Measurements from ENCODE around the gene ABCB9.
A peak's percentile ranks its signal among the peaks of the same experiment; 100 is the strongest.

The ABCB9 gene

DNA sequence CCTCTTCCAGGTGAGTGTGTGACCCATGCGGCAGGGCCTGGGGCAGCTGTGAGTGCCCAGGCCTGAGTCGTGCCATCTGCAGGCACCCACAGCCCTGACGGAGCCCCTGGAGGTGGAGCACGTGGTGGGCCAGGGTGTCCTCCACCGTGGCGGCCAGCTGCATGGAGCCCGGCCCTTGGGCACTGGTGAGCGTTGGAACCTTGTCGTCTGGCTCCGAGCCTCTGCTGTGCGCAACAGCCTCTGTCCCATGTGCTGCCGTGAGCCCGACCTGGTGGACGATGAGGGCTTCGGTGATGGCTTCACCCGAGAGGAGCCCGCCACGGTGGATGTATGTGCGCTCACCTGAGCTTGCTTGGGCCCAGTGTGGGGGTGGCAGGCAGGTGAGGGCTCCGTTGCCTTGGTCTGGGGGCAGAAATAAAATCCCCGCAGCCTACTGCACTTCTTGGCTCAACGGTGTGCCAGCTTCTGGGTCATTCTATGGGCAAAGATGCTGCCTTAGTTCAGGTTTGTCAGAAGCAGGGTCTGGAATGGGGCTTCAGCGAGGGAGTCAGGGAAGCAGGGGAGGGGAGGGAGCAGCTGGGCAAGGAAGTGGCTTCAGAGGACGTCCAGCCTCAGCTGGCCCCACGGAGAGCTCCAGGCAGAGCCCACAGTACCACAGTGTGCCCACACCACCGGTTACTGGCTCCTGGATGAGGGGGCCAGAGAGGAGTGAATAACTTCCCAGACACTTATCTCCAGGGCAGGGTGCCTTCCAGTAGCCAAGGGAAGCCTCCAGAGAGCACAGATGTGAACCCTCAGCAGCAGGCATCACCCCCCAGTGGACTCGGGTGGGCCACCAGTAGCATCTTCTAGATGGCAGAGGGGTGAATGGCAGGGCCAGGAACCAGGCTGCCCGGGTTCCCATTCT is 13.0 kb upstream of the ABCB9 start:
- 0 out of 2 replicates have a peak overlapping the region, but pooled peaks have one; percentile 72 for H3K27ac ChIP-seq (ENCODE audit: low read depth, low read length)
- peaks cover 51% of the 10 kb centered on the region for H3K4me1 ChIP-seq (ENCODE audit: control insufficient read depth, low read length)
- H3K79me2 ChIP-seq (ENCODE audit: control insufficient read depth, low read length): peaks cover 78% of the 10 kb centered on the region

DNA sequence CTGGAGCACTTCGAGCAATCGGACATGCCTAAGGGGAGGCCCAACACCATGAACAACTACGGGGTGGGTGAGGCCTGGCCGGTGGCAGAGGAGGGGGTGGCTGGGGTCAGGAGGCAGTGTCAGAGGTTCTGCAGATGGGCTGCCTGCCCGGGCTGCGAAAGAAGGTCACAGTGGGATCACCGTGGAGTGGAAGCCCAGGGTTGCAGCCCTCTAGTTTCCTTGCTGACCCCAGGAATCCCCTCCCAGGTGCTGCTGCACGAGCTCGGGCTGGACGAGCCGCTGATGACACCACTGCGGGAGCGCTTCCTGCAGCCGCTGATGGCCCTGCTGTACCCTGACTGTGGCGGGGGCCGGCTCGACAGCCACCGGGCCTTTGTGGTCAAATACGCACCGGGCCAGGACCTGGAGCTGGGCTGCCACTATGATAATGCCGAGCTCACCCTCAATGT is 12.3 kb upstream of the ABCB9 start:
- TF ChIP-seq EZH2phosphoT487 (IDR thresholded peaks at IDR 0.05; ENCODE audit: borderline replicate concordance, low read length): no peak
- TF ChIP-seq, protein P1, sequence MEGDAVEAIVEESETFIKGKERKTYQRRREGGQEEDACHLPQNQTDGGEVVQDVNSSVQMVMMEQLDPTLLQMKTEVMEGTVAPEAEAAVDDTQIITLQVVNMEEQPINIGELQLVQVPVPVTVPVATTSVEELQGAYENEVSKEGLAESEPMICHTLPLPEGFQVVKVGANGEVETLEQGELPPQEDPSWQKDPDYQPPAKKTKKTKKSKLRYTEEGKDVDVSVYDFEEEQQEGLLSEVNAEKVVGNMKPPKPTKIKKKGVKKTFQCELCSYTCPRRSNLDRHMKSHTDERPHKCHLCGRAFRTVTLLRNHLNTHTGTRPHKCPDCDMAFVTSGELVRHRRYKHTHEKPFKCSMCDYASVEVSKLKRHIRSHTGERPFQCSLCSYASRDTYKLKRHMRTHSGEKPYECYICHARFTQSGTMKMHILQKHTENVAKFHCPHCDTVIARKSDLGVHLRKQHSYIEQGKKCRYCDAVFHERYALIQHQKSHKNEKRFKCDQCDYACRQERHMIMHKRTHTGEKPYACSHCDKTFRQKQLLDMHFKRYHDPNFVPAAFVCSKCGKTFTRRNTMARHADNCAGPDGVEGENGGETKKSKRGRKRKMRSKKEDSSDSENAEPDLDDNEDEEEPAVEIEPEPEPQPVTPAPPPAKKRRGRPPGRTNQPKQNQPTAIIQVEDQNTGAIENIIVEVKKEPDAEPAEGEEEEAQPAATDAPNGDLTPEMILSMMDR (IDR thresholded peaks at IDR 0.05; ENCODE audit: low read depth, low read length, poor library complexity, severe bottlenecking): no peak
- H3K36me3 ChIP-seq (ENCODE audit: control insufficient read depth, low read length): peaks cover 64% of the 10 kb centered on the region
- no peak overlapping the region for H3K4me3 ChIP-seq (ENCODE audit: low read length)
- H3K27ac ChIP-seq (ENCODE audit: low read depth, low read length): no peak overlapping the region
- no peaks in the 10 kb centered on the region for H3K27me3 ChIP-seq (ENCODE audit: control insufficient read depth, low read length)
- peaks cover 82% of the 10 kb centered on the region for H3K79me2 ChIP-seq (ENCODE audit: control insufficient read depth, low read length)
- H3F3A ChIP-seq (ENCODE audit: control insufficient read depth, insufficient read depth): no peaks in the 10 kb centered on the region
- no peaks in the 10 kb centered on the region for H3K9me3 ChIP-seq (ENCODE audit: control insufficient read depth, insufficient read depth, low read length)
- no peak overlapping the region for H3K4me2 ChIP-seq (ENCODE audit: low read length)
- peaks cover 49% of the 10 kb centered on the region for H3K4me1 ChIP-seq (ENCODE audit: control insufficient read depth, low read length)
- peaks cover 9% of the 10 kb centered on the region; the same call in 1 of the 2 replicates for H4K20me1 ChIP-seq (ENCODE audit: control insufficient read depth, insufficient read depth, low read depth, low read length)
- H3K9me2 ChIP-seq (replicated peaks; ENCODE audit: control insufficient read depth, low read length): no peaks in the 10 kb centered on the region

More for the DNA sequence above, 13.0 kb upstream of the ABCB9 start:
- H3F3A ChIP-seq (ENCODE audit: control insufficient read depth, insufficient read depth): peaks cover 2% of the 10 kb centered on the region; the same call in 1 of the 2 replicates
- H3K27me3 ChIP-seq (ENCODE audit: control insufficient read depth, low read length): no peaks in the 10 kb centered on the region
- H3K4me2 ChIP-seq (ENCODE audit: low read length): peak overlapping the region; percentile 83
- peaks cover 9% of the 10 kb centered on the region; the same call in 1 of the 2 replicates for H4K20me1 ChIP-seq (ENCODE audit: control insufficient read depth, insufficient read depth, low read depth, low read length)
- no peaks in the 10 kb centered on the region for H3K9me3 ChIP-seq (ENCODE audit: control insufficient read depth, insufficient read depth, low read length)
- no peaks in the 10 kb centered on the region for H3K9me2 ChIP-seq (replicated peaks; ENCODE audit: control insufficient read depth, low read length)
- TF ChIP-seq, protein P1 (IDR thresholded peaks at IDR 0.05; ENCODE audit: low read depth, low read length, poor library complexity, severe bottlenecking): no peak
- TF ChIP-seq EZH2phosphoT487 (IDR thresholded peaks at IDR 0.05; ENCODE audit: borderline replicate concordance, low read length): no peak
- H3K4me3 ChIP-seq (ENCODE audit: low read length): peak overlapping the region; percentile 94
- peaks cover 69% of the 10 kb centered on the region for H3K36me3 ChIP-seq (ENCODE audit: control insufficient read depth, low read length)

DNA sequence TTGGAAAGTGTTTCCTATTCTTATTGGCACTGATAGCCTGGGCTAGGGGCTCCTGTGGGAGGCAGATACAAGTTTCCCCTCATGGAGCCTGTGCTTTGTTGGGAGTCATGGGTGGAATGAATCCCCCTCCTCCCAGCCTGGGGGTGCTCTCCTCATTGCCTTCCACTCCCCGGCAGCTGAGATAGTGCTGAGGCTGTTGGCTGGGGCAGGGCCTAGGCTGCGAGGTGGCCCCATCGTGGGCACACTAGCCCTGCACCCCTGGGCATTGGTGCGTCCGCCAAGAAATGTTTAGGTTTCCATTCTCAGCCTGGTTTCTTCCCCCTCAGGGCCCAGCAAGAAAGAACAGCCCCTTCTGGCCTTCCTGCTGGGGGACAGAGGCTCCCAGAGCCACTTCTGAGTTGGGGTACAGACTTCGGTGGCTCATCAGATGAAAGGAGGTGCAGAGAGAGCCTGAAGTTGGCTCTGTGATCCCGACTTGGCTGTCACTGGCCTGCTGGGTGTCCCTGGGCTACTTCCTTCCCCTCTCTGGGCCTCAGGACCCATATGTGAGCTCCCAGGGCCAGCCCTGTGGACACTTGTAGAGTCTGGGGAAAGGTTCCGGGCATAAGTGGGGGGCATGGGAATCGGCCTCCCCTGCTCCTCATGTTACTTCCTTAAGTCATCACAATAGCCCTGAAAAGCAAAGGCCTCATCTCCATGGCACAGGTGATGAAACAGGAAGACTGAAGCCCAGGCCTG is 11.6 kb upstream of the ABCB9 start:
- H3K27me3 ChIP-seq (ENCODE audit: control insufficient read depth, low read length): no peaks in the 10 kb centered on the region
- H3K4me3 ChIP-seq (ENCODE audit: low read length): no peak overlapping the region
- H3K79me2 ChIP-seq (ENCODE audit: control insufficient read depth, low read length): peaks cover 81% of the 10 kb centered on the region
- no peak overlapping the region for H3K27ac ChIP-seq (ENCODE audit: low read depth, low read length)
- no peaks in the 10 kb centered on the region for H3K9me2 ChIP-seq (replicated peaks; ENCODE audit: control insufficient read depth, low read length)
- peaks cover 9% of the 10 kb centered on the region; the same call in 1 of the 2 replicates for H4K20me1 ChIP-seq (ENCODE audit: control insufficient read depth, insufficient read depth, low read depth, low read length)
- H3F3A ChIP-seq (ENCODE audit: control insufficient read depth, insufficient read depth): no peaks in the 10 kb centered on the region
- H3K4me2 ChIP-seq (ENCODE audit: low read length): no peak overlapping the region
- no peak for TF ChIP-seq EZH2phosphoT487 (IDR thresholded peaks at IDR 0.05; ENCODE audit: borderline replicate concordance, low read length)
- TF ChIP-seq, protein P1 (IDR thresholded peaks at IDR 0.05; ENCODE audit: low read depth, low read length, poor library complexity, severe bottlenecking): no peak
- H3K4me1 ChIP-seq (ENCODE audit: control insufficient read depth, low read length): peaks cover 42% of the 10 kb centered on the region
- H3K36me3 ChIP-seq (ENCODE audit: control insufficient read depth, low read length): peaks cover 57% of the 10 kb centered on the region
- H3K9me3 ChIP-seq (ENCODE audit: control insufficient read depth, insufficient read depth, low read length): no peaks in the 10 kb centered on the region

Measured in DOHH2 (cell line).